ENCODE results near the gene EPAS1. TPM values are rescaled to one million over a fixed set of nuclear protein-coding genes. Genes with fewer than 3 reads are reported as not detected.

The EPAS1 gene
- total RNA-seq, 2 donors from 2014 or later = 517 to 667 TPM

DNA sequence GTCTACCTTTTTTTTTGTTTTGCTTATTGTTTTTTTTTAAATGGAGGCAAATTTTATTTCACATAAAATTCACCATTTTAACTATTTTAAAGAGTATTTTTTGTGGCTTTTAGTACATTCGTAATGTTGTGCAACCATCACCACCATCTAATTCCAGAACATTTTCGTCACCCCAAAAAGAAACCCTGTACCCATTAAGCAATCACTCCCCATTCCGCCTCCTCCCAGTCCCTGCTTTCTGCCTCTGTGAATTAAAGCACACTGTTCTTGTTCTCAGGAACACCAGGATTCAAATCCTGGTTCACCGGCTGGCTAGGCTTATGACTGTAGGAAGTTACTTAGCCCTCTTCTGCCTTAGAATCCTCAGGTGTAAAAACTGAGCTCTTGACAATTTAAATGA is 36.9 kb upstream of the EPAS1 start:
- no peak for DNase-seq (ENCODE audit: low spot score)
- ATAC-seq (ENCODE audit: insufficient number of reproducible peaks, low FRiP score, low read depth) = no peak
- Histone ChIP-seq H3K27me3 (replicated peaks; ENCODE audit: insufficient read depth) (no peaks in the 10 kb centered on the region), H3K36me3 (no peaks in the 10 kb centered on the region), H3K27ac (no peak overlapping the region), H3K9me3 (no peaks in the 10 kb centered on the region), H3K4me1 (ENCODE audit: control insufficient read depth in 1 of 2, low read depth in 2 of 2) (peaks cover 3 to 11% of the 10 kb centered on the region in 2 donors), H3K4me3 (no peak overlapping the region)
- TF ChIP-seq, protein P1, sequence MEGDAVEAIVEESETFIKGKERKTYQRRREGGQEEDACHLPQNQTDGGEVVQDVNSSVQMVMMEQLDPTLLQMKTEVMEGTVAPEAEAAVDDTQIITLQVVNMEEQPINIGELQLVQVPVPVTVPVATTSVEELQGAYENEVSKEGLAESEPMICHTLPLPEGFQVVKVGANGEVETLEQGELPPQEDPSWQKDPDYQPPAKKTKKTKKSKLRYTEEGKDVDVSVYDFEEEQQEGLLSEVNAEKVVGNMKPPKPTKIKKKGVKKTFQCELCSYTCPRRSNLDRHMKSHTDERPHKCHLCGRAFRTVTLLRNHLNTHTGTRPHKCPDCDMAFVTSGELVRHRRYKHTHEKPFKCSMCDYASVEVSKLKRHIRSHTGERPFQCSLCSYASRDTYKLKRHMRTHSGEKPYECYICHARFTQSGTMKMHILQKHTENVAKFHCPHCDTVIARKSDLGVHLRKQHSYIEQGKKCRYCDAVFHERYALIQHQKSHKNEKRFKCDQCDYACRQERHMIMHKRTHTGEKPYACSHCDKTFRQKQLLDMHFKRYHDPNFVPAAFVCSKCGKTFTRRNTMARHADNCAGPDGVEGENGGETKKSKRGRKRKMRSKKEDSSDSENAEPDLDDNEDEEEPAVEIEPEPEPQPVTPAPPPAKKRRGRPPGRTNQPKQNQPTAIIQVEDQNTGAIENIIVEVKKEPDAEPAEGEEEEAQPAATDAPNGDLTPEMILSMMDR (IDR thresholded peaks at IDR 0.05) = no peak

DNA sequence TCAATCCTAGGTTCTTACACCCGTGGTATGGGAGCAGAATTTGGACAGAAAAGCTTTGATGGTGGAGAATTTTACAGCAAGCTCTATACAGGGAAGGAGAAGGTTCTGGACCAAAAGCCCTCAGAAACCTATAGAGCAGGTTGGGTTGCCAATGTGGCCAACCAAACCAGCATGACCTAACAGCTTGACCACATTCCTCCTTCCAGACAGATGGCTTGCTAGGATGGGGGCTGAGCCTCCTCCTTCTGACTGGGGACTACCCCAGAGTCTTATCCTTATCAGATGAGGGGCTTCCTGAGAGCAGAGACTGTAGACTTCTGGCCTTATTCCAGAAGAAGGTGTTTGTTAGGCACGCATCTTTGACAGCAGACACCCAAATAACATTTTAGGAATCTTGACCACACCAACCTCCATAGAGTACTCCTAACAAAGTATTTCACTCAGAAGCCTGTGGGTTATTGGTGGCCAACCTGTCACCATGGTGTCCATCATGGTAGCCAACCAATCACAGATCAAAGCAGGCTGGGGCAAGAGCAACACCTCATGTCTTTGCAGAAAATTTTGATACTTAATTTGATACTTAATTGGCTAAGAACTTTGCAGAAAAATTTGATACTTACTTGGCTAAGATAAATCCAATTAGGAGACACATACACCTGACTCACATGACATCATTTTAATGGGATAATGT is 34.8 kb upstream of the EPAS1 start:
- ATAC-seq (ENCODE audit: insufficient number of reproducible peaks, low FRiP score, low read depth) = no peak

DNA sequence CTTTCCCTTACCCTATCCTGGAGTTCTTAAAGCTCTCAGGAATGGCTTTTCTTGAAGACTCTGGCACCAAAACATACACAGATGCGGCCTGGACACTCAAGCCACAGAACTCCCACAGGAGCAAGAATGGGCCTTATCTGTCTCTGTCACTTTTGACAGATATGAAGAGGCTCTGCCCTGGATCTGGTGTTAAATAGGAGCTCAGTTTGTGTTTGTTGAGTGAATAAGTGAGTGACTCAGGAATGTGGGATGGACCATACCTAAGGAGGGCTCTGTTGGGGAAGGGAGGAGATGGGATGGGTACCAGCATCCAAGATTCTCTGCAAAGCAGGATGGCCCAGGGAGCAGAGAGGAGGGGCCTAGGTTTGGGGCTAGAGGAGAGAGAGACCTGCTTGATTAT is 33.9 kb upstream of the EPAS1 start:
- TF ChIP-seq, protein P1 (IDR thresholded peaks at IDR 0.05) = no peak
- Histone ChIP-seq H3K9me3 (no peaks in the 10 kb centered on the region), H3K4me3 (no peak overlapping the region), H3K36me3 (no peaks in the 10 kb centered on the region), H3K27ac (no peak overlapping the region), H3K27me3 (replicated peaks; ENCODE audit: insufficient read depth) (no peaks in the 10 kb centered on the region), H3K4me1 (ENCODE audit: control insufficient read depth in 1 of 2, low read depth in 2 of 2) (peaks cover 3 to 11% of the 10 kb centered on the region in 2 donors)
- no peak for ATAC-seq (ENCODE audit: insufficient number of reproducible peaks, low FRiP score, low read depth)
- DNase-seq (ENCODE audit: low spot score) = no peak

More for the DNA sequence above, 34.8 kb upstream of the EPAS1 start:
- Histone ChIP-seq H3K4me3 (no peak overlapping the region), H3K27me3 (replicated peaks; ENCODE audit: insufficient read depth) (no peaks in the 10 kb centered on the region), H3K4me1 (ENCODE audit: control insufficient read depth in 1 of 2, low read depth in 2 of 2) (peaks cover 3 to 11% of the 10 kb centered on the region in 2 donors), H3K36me3 (no peaks in the 10 kb centered on the region), H3K27ac (no peak overlapping the region), H3K9me3 (no peaks in the 10 kb centered on the region)
- TF ChIP-seq, protein P1 (IDR thresholded peaks at IDR 0.05) = no peak
- no peak for DNase-seq (ENCODE audit: low spot score)

DNA sequence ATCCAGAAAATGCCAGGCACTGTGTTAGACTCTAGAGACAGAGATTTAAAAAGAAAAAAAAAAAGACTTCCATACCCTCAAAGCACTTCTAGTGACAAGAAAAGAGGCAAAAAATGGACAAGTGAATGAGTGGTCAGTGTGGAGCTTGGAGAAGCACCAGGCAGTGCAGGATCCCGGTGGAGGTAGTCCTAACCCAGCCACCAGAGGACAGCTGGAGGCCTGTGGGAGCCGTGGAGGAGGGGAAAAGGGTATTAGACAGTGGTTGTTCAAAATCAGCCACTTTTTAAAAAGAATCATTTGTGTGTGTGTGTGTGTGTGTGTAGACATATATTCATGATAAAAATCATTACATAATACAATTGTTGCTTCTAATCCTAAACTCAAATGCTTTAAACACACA is 32.8 kb upstream of the EPAS1 start:
- ATAC-seq (ENCODE audit: insufficient number of reproducible peaks, low FRiP score, low read depth) (no peak), DNase-seq (ENCODE audit: low spot score) (no peak)
- H3K4me1 ChIP-seq (ENCODE audit: control insufficient read depth in 1 of 2, low read depth in 2 of 2) = peaks cover 3 to 5% of the 10 kb centered on the region in 2 donors
- no peaks in the 10 kb centered on the region for H3K9me3 ChIP-seq
- H3K4me3 ChIP-seq = no peak overlapping the region
- TF ChIP-seq, protein P1 (IDR thresholded peaks at IDR 0.05) = no peak
- no peaks in the 10 kb centered on the region for H3K27me3 ChIP-seq (replicated peaks; ENCODE audit: insufficient read depth)
- H3K27ac ChIP-seq = no peak overlapping the region
- H3K36me3 ChIP-seq = no peaks in the 10 kb centered on the region

DNA sequence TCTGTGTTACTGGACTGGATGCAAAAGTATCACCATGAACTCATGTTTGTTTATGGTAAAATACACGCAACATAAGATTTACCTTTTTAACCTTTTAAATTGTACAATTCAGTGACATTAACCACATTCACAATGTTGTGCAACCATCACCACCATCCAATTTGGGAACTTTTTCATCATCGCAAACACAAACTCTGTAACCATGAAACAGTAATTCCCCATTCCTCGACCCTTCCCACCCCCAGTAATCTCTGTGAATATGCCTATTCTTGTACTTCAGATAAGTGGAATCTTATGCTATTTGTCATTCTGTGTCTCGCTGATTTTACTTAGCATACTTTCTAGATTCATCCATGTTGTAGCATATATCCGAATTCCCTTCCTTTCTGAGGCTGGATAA is 31.1 kb upstream of the EPAS1 start:
- Histone ChIP-seq H3K36me3 (no peaks in the 10 kb centered on the region), H3K27ac (no peak overlapping the region), H3K27me3 (replicated peaks; ENCODE audit: insufficient read depth) (no peaks in the 10 kb centered on the region), H3K4me3 (no peak overlapping the region), H3K4me1 (ENCODE audit: control insufficient read depth in 1 of 2, low read depth in 2 of 2) (peaks cover 4 to 6% of the 10 kb centered on the region in 2 donors), H3K9me3 (no peaks in the 10 kb centered on the region)
- TF ChIP-seq, protein P1 (IDR thresholded peaks at IDR 0.05) = no peak
- DNase-seq (ENCODE audit: low spot score) (no peak), ATAC-seq (ENCODE audit: insufficient number of reproducible peaks, low FRiP score, low read depth) (no peak)

Data from thoracic aorta (tissue), 2 donors.